PC-3 (cell line): ENCODE data around the gene KEL. TPM values are rescaled to one million over a fixed set of nuclear protein-coding genes. Genes with fewer than 3 reads are reported as not detected.

Source experiments
- ATAC-seq: fragments of 200-7000 bp; cut with Tn5 transposase; 2 replicates; pipeline ENCODE4 v1.9.1; 2020; ENCODE audit warnings: mild to moderate bottlenecking, moderate library complexity
- BruUV-seq: library from RNA; stranded (reverse); fragments of 400-500 nt; replicated peaks from 2 replicates; lab custom pipeline; 2021; lab: Mats Ljungman, UMichigan
- CTCF ChIA-PET: fragments of 300-600 bp; sonication (Branson Sonifier 250); formaldehyde crosslinking; loops from one replicate; lab custom pipeline; 2022; ENCODE audit warnings: antibody characterized with exemption; lab: Charles Lee
- POLR2A ChIA-PET: fragments of 300-600 bp; sonication (Branson Sonifier 250); formaldehyde crosslinking; loops from one replicate; lab custom pipeline; 2022; ENCODE audit warnings: antibody characterized with exemption; ENCODE audit not compliant: unreplicated experiment; lab: Charles Lee
- DNase-seq: peaks from one replicate; pipeline ENCODE4 v3.0.0-alpha.2; 2015
- H2AFZ ChIP-seq: fragments of 300-600 bp; sonication (generic); 2 replicates; pipeline ENCODE4 v1.6.0; 2016; ENCODE audit warnings: antibody characterized with exemption, low read length
- H3F3A ChIP-seq: fragments of 300-600 bp; sonication (generic); one replicate; pipeline ENCODE4 v1.6.0; 2017; ENCODE audit warnings: antibody characterized with exemption, low read length, control low read depth, mild to moderate bottlenecking; ENCODE audit not compliant: unreplicated experiment
- H3K27ac ChIP-seq: fragments of 300-600 bp; sonication (generic); 2 replicates; pipeline ENCODE4 v1.5.1; 2016; ENCODE audit warnings: mild to moderate bottlenecking, low read length
- H3K27me3 ChIP-seq: fragments of 300-600 bp; sonication (generic); 2 replicates; pipeline ENCODE4 v1.6.1; 2016; ENCODE audit warnings: low read length, mixed read lengths
- H3K36me3 ChIP-seq: fragments of 300-600 bp; sonication (generic); 2 replicates; pipeline ENCODE4 v1.6.1; 2016; ENCODE audit warnings: low read depth, mixed run types, low read length, mixed read lengths
- H3K4me1 ChIP-seq: fragments of 300-600 bp; sonication (generic); 2 replicates; pipeline ENCODE4 v1.5.1; 2016; ENCODE audit warnings: low read length; ENCODE audit not compliant: insufficient read depth
- H3K4me2 ChIP-seq: fragments of 300-600 bp; sonication (generic); 2 replicates; pipeline ENCODE4 v1.6.0; 2016; ENCODE audit warnings: low read length
- H3K4me3 ChIP-seq: fragments of 300-600 bp; sonication (generic); 2 replicates; pipeline ENCODE4 v1.5.1; 2016; ENCODE audit warnings: mild to moderate bottlenecking, low read length, mixed read lengths
- H3K79me2 ChIP-seq: fragments of 300-600 bp; sonication (generic); 2 replicates; pipeline ENCODE4 v1.6.1; 2017; ENCODE audit warnings: low read length, mixed read lengths
- H3K9ac ChIP-seq: fragments of 300-600 bp; sonication (generic); 2 replicates; pipeline ENCODE4 v1.6.0; 2016; ENCODE audit warnings: mild to moderate bottlenecking, low read length
- H3K9me2 ChIP-seq: fragments of 300-600 bp; sonication (generic); replicated peaks from 2 replicates; pipeline ENCODE4 v1.6.1; 2016; ENCODE audit warnings: mixed run types, low read length, mixed read lengths
- H3K9me3 ChIP-seq: fragments of 300-600 bp; sonication (generic); 2 replicates; pipeline ENCODE4 v1.6.1; 2016; ENCODE audit warnings: low read length, mixed read lengths
- H4K20me1 ChIP-seq: fragments of 300-600 bp; sonication (generic); 2 replicates; pipeline ENCODE4 v1.6.1; 2016; ENCODE audit warnings: low read length, mixed read lengths
- EZH2 ChIP-seq: fragments of 300-600 bp; sonication (generic); IDR thresholded peaks from one replicate; pipeline ENCODE4 v1.6.1; 2017; ENCODE audit warnings: antibody characterized with exemption, mild to moderate bottlenecking, low read length; ENCODE audit not compliant: unreplicated experiment
- EZH2phosphoT487 ChIP-seq: fragments of 300-600 bp; sonication (generic); IDR thresholded peaks from 2 replicates; pipeline ENCODE4 v1.6.1; 2018; ENCODE audit warnings: mild to moderate bottlenecking, antibody characterized with exemption, low read length, borderline replicate concordance
- intact Hi-C: fragments of 100-400 bp; cut with micrococcal nuclease; formaldehyde crosslinking; loops from 2 replicates; pipeline ENCODE4 v1.9.0; 2023
- total RNA-seq: library from RNA; depleted of rRNA; stranded (reverse); fragments of >200 nt; gene quantifications from 2 replicates; pipeline ENCODE4 v1.2.3, GENCODE V29; 2014
- TF ChIP-seq, protein P1 (sequence below): fragments of 300-600 bp; sonication (generic); conservative IDR thresholded peaks from 2 replicates; pipeline ENCODE4 v1.5.1; 2017; ENCODE audit warnings: antibody characterized with exemption, low read depth, mild to moderate bottlenecking, low read length

The KEL gene
- total RNA-seq, 1 experiment from 2014 or later: 0.18 TPM

DNA sequence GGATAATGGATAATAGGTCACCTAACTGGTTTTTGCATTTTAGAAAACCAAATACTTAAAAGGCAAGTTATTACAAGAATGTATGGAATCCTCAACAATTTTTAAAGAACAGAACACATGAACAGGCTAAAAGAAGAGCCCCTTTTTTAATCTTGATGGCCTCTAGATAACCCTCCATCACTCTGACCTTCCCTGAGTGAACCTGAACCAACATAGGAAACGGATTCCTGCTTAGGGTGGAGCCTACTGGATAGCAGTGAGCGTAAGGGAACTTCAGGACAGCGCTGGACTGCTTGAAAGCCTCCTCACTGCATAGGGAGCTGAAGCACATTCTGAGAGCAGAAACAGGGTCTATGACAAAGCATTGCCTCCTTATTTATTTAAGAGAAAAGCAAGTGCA is 49.1 kb downstream of the KEL start:
- H3K9ac ChIP-seq: no peak overlapping the region
- intact Hi-C loops: no loop called here
- H3K27me3 ChIP-seq: peaks cover 58% of the 10 kb centered on the region
- no peaks in the 10 kb centered on the region for H3K79me2 ChIP-seq
- H3K4me1 ChIP-seq: peaks cover 4% of the 10 kb centered on the region; the same call in 1 of the 2 replicates
- no peaks in the 10 kb centered on the region for H3K9me2 ChIP-seq
- no peak overlapping the region for H3K4me3 ChIP-seq
- ChIA-PET CTCF (no interaction called here), POLR2A (no interaction called here)
- TF ChIP-seq, protein P1, sequence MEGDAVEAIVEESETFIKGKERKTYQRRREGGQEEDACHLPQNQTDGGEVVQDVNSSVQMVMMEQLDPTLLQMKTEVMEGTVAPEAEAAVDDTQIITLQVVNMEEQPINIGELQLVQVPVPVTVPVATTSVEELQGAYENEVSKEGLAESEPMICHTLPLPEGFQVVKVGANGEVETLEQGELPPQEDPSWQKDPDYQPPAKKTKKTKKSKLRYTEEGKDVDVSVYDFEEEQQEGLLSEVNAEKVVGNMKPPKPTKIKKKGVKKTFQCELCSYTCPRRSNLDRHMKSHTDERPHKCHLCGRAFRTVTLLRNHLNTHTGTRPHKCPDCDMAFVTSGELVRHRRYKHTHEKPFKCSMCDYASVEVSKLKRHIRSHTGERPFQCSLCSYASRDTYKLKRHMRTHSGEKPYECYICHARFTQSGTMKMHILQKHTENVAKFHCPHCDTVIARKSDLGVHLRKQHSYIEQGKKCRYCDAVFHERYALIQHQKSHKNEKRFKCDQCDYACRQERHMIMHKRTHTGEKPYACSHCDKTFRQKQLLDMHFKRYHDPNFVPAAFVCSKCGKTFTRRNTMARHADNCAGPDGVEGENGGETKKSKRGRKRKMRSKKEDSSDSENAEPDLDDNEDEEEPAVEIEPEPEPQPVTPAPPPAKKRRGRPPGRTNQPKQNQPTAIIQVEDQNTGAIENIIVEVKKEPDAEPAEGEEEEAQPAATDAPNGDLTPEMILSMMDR: no peak
- TF ChIP-seq EZH2 (no peak), EZH2phosphoT487 (no peak)
- no TSS peak for BruUV-seq
- H3K9me3 ChIP-seq: no peaks in the 10 kb centered on the region
- DNase-seq (no peak), ATAC-seq (no peak)
- no peak overlapping the region for H3K4me2 ChIP-seq
- no peaks in the 10 kb centered on the region for H3K36me3 ChIP-seq
- no peak overlapping the region for H2AFZ ChIP-seq
- H3F3A ChIP-seq: no peaks in the 10 kb centered on the region
- no peaks in the 10 kb centered on the region for H4K20me1 ChIP-seq
- H3K27ac ChIP-seq: no peak overlapping the region

DNA sequence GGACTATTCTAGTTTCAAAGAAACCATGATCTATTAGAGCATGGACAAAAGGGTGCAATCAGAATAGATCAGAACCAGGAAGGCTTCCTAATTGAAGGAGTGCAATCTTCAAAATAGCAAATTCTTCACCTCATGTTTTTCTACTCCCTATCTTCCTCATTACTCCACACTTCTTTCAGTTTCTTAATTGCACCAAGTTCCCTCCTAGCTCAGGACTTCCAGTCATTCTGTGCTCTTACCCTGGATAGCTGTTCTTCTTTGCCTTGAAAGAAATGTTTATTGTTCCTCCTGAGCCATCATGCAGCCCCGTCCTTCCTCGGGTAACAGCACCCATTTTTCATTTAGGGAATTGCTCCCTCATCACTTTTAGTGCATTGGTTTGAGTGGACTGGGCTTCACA is 51.7 kb downstream of the KEL start:
- H3K9ac ChIP-seq: no peak overlapping the region

DNA sequence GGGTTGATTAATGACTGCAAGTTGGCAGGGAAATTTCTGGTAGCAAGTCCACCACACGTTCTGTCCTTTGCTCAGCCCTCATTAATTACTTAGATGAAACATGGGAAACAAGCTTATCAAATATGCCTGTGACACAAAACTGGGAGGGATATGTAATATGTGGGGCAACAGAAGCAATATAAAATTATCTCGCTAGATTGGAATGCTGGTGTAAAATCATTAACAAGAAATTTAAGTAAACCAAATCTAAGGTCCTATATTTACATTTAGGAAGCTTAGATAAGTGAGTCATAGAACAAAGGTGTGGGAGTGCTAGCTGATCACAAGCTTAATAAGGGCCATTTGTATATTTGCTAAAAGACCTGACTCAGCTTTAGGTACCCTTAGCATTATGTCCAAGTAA is 52.1 kb downstream of the KEL start:
- intact Hi-C loops: no loop called here
- POLR2A ChIA-PET: interaction anchor here (0.5 kb wide), 1 partner anchor 10 kb away, joined by 4 read pairs; no protein-coding TSS in a partner anchor
- Histone ChIP-seq H3K4me1 (peaks cover 4% of the 10 kb centered on the region; the same call in 1 of the 2 replicates), H3K79me2 (no peaks in the 10 kb centered on the region), H3K27ac (no peak overlapping the region), H3K9me3 (peaks cover 17% of the 10 kb centered on the region; the same call in 1 of the 2 replicates), H3K4me2 (no peak overlapping the region), H3F3A (no peaks in the 10 kb centered on the region), H3K9ac (no peak overlapping the region), H2AFZ (no peak overlapping the region), H3K4me3 (no peak overlapping the region), H3K27me3 (peaks cover 29% of the 10 kb centered on the region), H3K9me2 (no peaks in the 10 kb centered on the region), H4K20me1 (no peaks in the 10 kb centered on the region), H3K36me3 (no peaks in the 10 kb centered on the region)
- TF ChIP-seq EZH2: no peak
- no peak for TF ChIP-seq EZH2phosphoT487
- TF ChIP-seq, protein P1: no peak
- CTCF ChIA-PET: interaction anchor here (0.6 kb wide), 2 partner anchors 29 to 91 kb away, joined by 3 to 4 read pairs; no protein-coding TSS in a partner anchor
- DNase-seq (no peak), ATAC-seq (peak; percentile 75)
- no TSS peak for BruUV-seq

More for the DNA sequence above, 51.7 kb downstream of the KEL start:
- Histone ChIP-seq H3K4me3 (no peak overlapping the region), H3K27ac (no peak overlapping the region), H3K9me2 (no peaks in the 10 kb centered on the region), H3K4me2 (no peak overlapping the region), H3K4me1 (peaks cover 4% of the 10 kb centered on the region; the same call in 1 of the 2 replicates), H3F3A (no peaks in the 10 kb centered on the region), H4K20me1 (no peaks in the 10 kb centered on the region), H3K9me3 (peaks cover 14% of the 10 kb centered on the region; the same call in 1 of the 2 replicates), H3K36me3 (no peaks in the 10 kb centered on the region), H3K27me3 (peaks cover 32% of the 10 kb centered on the region), H2AFZ (no peak overlapping the region), H3K79me2 (no peaks in the 10 kb centered on the region)
- DNase-seq: no peak
- ChIA-PET CTCF (no interaction called here), POLR2A (interaction anchor here (0.5 kb wide), 1 partner anchor 10 kb away, joined by 4 read pairs; no protein-coding TSS in a partner anchor)
- intact Hi-C loops: no loop called here
- no TSS peak for BruUV-seq
- TF ChIP-seq EZH2 (no peak), EZH2phosphoT487 (no peak)
- TF ChIP-seq, protein P1: no peak
- ATAC-seq: no peak
